HepG2 (cell line): ENCODE data around the gene PDZD7. TPM values are rescaled to one million over a fixed set of nuclear protein-coding genes. Genes with fewer than 3 reads are reported as not detected.
A peak's percentile ranks its signal among the peaks of the same experiment; 100 is the strongest.

ENCODE experiments used
- BRF2 ChIP-seq: sonication (generic); formaldehyde crosslinking; IDR thresholded peaks from 2 replicates; pipeline ENCODE4 v1.8.1; 2022; ENCODE audit warnings: mild to moderate bottlenecking, missing genetic modification reagents
- EEA1 ChIP-seq: sonication (generic); formaldehyde crosslinking; IDR thresholded peaks from 2 replicates; pipeline ENCODE4 v1.5.1; 2020; ENCODE audit warnings: mild to moderate bottlenecking, missing genetic modification reagents, borderline replicate concordance
- GFI1 ChIP-seq: sonication (generic); formaldehyde crosslinking; IDR thresholded peaks from 2 replicates; pipeline ENCODE4 v1.5.0; 2020; ENCODE audit warnings: missing genetic modification reagents, mild to moderate bottlenecking, borderline replicate concordance
- GMEB2 ChIP-seq: IDR thresholded peaks from 2 replicates; pipeline ENCODE4 v1.6.1; 2016; ENCODE audit warnings: missing biosample characterization, missing genetic modification reagents, low read depth
- IRF2 ChIP-seq: IDR thresholded peaks from 2 replicates; pipeline ENCODE4 v1.6.1; 2018; ENCODE audit warnings: missing genetic modification reagents, missing compliant biosample characterization
- MAFG ChIP-seq: sonication (generic); formaldehyde crosslinking; IDR thresholded peaks from 2 replicates; pipeline ENCODE4 v1.5.1; 2020; ENCODE audit warnings: mild to moderate bottlenecking, missing genetic modification reagents
- MAX ChIP-seq: IDR thresholded peaks from 2 replicates; pipeline ENCODE4 v1.6.1; 2012; ENCODE audit warnings: inconsistent platforms
- NR2F6 ChIP-seq, 2 experiments: IDR thresholded peaks; 2 replicates each; pipeline ENCODE4 v1.6.1; 2016; ENCODE audit warnings: antibody characterized with exemption in 1 of 2, mild to moderate bottlenecking in 1 of 2
- PBX2 ChIP-seq: IDR thresholded peaks from 2 replicates; pipeline ENCODE4 v1.6.1; 2016; ENCODE audit warnings: control low read depth
- SAFB2 ChIP-seq: sonication (generic); formaldehyde crosslinking; IDR thresholded peaks from 2 replicates; pipeline ENCODE4 v1.5.1; 2020; ENCODE audit warnings: missing genetic modification reagents, low read depth, mild to moderate bottlenecking, borderline replicate concordance
- SMAD3 ChIP-seq: sonication (generic); formaldehyde crosslinking; IDR thresholded peaks from 2 replicates; pipeline ENCODE4 v1.4.0; 2020; ENCODE audit warnings: missing genetic modification reagents
- TGIF2 ChIP-seq: IDR thresholded peaks from 2 replicates; pipeline ENCODE4 v1.6.1; 2016; ENCODE audit warnings: control low read depth, missing compliant biosample characterization
- XRCC5 ChIP-seq: fragments of 200-400 bp; formaldehyde crosslinking; optimal IDR thresholded peaks from 2 replicates; pipeline ENCODE3; 2017; ENCODE audit warnings: mild to moderate bottlenecking, low read length
- ZBTB3 ChIP-seq: sonication (generic); formaldehyde crosslinking; IDR thresholded peaks from 2 replicates; pipeline ENCODE4 v1.4.0; 2020; ENCODE audit warnings: low read depth, mild to moderate bottlenecking, moderate library complexity, missing genetic modification reagents, borderline replicate concordance
- ZBTB38 ChIP-seq: sonication (generic); formaldehyde crosslinking; IDR thresholded peaks from 2 replicates; pipeline ENCODE4 v1.5.1; 2020; ENCODE audit warnings: mild to moderate bottlenecking, missing genetic modification reagents
- ZFAT ChIP-seq: sonication (generic); formaldehyde crosslinking; conservative IDR thresholded peaks from 2 replicates; pipeline ENCODE4 v1.8.1; 2023; ENCODE audit warnings: missing genetic modification reagents, inconsistent platforms
- ZIK1 ChIP-seq: sonication (generic); formaldehyde crosslinking; IDR thresholded peaks from 2 replicates; pipeline ENCODE4 v1.5.0; 2020; ENCODE audit warnings: mild to moderate bottlenecking, low read depth, missing genetic modification reagents, borderline replicate concordance
- ZNF24 ChIP-seq: fragments of 450-650 bp; IDR thresholded peaks from 2 replicates; pipeline ENCODE4 v1.6.1; 2017; ENCODE audit warnings: antibody characterized with exemption, mild to moderate bottlenecking
- ZNF354B ChIP-seq: sonication (generic); formaldehyde crosslinking; IDR thresholded peaks from 2 replicates; pipeline ENCODE4 v1.8.0; 2022; ENCODE audit warnings: mild to moderate bottlenecking, missing genetic modification reagents
- ZNF552 ChIP-seq: sonication (generic); formaldehyde crosslinking; IDR thresholded peaks from 2 replicates; pipeline ENCODE4 v1.9.0; 2022; ENCODE audit warnings: missing genetic modification reagents, mild to moderate bottlenecking, borderline replicate concordance
- ZNF737 ChIP-seq: sonication (generic); formaldehyde crosslinking; IDR thresholded peaks from 2 replicates; pipeline ENCODE4 v1.5.0; 2020; ENCODE audit warnings: missing genetic modification reagents, mild to moderate bottlenecking, borderline replicate concordance
- ZNF800 ChIP-seq: sonication (generic); formaldehyde crosslinking; IDR thresholded peaks from 2 replicates; pipeline ENCODE4 v1.4.0; 2020; ENCODE audit warnings: missing genetic modification reagents
- polyA plus RNA-seq, 8 experiments: library from polyadenylated mRNA; depleted of rRNA in 3 of 8; stranded (reverse) in 7 of 8; unstranded in 1 of 8; fragments of >200 nt; fragmentation: Illumina TruSeq in 4 of 8; extraction: Trizol in 4 of 8; gene quantifications; 2 replicates each; pipeline versions ENCODE4 v1.2.1 to v1.2.3, GENCODE V29; 2011 to 2016; ENCODE audit warnings: low read depth in 4 of 8, missing spikeins in 1 of 8, mixed read lengths in 1 of 8; ENCODE audit not compliant: insufficient read depth in 1 of 8
- total RNA-seq, 5 experiments: library from RNA; depleted of rRNA; stranded (reverse); fragments of >200 nt; fragmentation: Illumina TruSeq; extraction: Trizol; gene quantifications; 2 replicates each; pipeline ENCODE4 v1.2.3, GENCODE V29; 2016; ENCODE audit warnings: low read depth in 1 of 5

PDZD7 gene
- total and polyA plus RNA-seq, 2 of the 13 experiments (the other 11 are each of a cell fraction or from before 2014, with no cell fraction given), result 0.58 to 0.73 TPM

- TF ChIP-seq GFI1 (peak; percentile 21; the same call in 1 of the 2 replicates), MAFG (CRISPR knock-in tag) (no peak), IRF2 (peak; percentile 61), ZNF24 (no peak), ZFAT (CRISPR knock-in tag) (no peak), ZIK1 (no peak), ZBTB38 (peak; percentile 67; the same call in 1 of the 2 replicates), ZNF354B (CRISPR knock-in tag) (0 out of 2 replicates have a peak, but pooled peaks have one; percentile 12), NR2F6 (IDR thresholded peaks at IDR 0.05) (0 out of 2 replicates have a peak, but pooled peaks have one; percentile 4), NR2F6 (CRISPR knock-in tag; IDR thresholded peaks at IDR 0.05) (peak; percentile 70), PBX2 (CRISPR knock-in tag) (no peak), MAX (no peak), SMAD3 (CRISPR knock-in tag) (no peak), ZNF800 (peak; percentile 48), ZNF552 (CRISPR knock-in tag) (peak; percentile 39; the same call in 1 of the 2 replicates), ZBTB3 (CRISPR knock-in tag) (no peak), SAFB2 (CRISPR knock-in tag) (peak; percentile 29; the same call in 1 of the 2 replicates), EEA1 (CRISPR knock-in tag) (no peak), BRF2 (CRISPR knock-in tag) (no peak), TGIF2 (CRISPR knock-in tag) (peak; percentile 18; the same call in 1 of the 2 replicates), ZNF737 (no peak), XRCC5 (peak; percentile 53), GMEB2 (no peak)
These were observed 35.4 kb upstream of the PDZD7 start (continued) for GRCh38 chr10:101066146-101066895.
